H1 (cell line): ENCODE data around the gene NAA38. TPM values are rescaled to one million over a fixed set of nuclear protein-coding genes. Genes with fewer than 3 reads are reported as not detected.

Experiments
- CTCF ChIA-PET: fragments of 300-600 bp; sonication (Branson Sonifier 250); formaldehyde crosslinking; loops from one replicate; lab custom pipeline; 2021; ENCODE audit not compliant: partially characterized antibody; lab: Charles Lee
- POLR2A ChIA-PET: fragments of 300-600 bp; sonication (Branson Sonifier 250); formaldehyde crosslinking; loops from one replicate; lab custom pipeline; 2021; ENCODE audit warnings: inconsistent platforms; ENCODE audit not compliant: partially characterized antibody; lab: Charles Lee
- DNase-seq, 2 experiments: peaks; one replicate each; pipeline versions ENCODE4 v3.0.0 to v3.0.0-alpha.2; 2010 to 2022; ENCODE audit warnings: low spot score in 2 of 2, low read depth in 1 of 2, mixed read lengths in 1 of 2
- FAIRE-seq: peaks from 2 replicates; lab custom pipeline; 2011; peaks lifted over from hg19 to GRCh38; lab: Jason Lieb, UNC
- H2AFZ ChIP-seq: 2 replicates; pipeline ENCODE4 v1.8.1; 2012; ENCODE audit warnings: low read length, inconsistent platforms
- H2AK5ac ChIP-seq: 2 replicates; pipeline ENCODE4 v1.6.1; 2013; ENCODE audit warnings: low read depth, low read length
- H2BK120ac ChIP-seq: replicated peaks from 2 replicates; pipeline ENCODE3; 2013; ENCODE audit warnings: low read depth, low read length, inconsistent platforms
- H2BK12ac ChIP-seq: 2 replicates; pipeline ENCODE4 v1.6.1; 2013; ENCODE audit warnings: low read depth, low read length
- H2BK15ac ChIP-seq: 2 replicates; pipeline ENCODE4 v1.6.1; 2013; ENCODE audit warnings: low read length
- H2BK20ac ChIP-seq: 2 replicates; pipeline ENCODE4 v1.6.1; 2013; ENCODE audit warnings: low read length
- H2BK5ac ChIP-seq: 2 replicates; pipeline ENCODE4 v1.6.1; 2013; ENCODE audit warnings: low read depth, low read length
- H3K14ac ChIP-seq: 2 replicates; pipeline ENCODE4 v1.6.1; 2013; ENCODE audit warnings: inconsistent platforms; ENCODE audit not compliant: insufficient read length
- H3K18ac ChIP-seq: 2 replicates; pipeline ENCODE4 v1.6.1; 2013; ENCODE audit warnings: low read length; ENCODE audit errors: extremely low read depth
- H3K23ac ChIP-seq: 2 replicates; pipeline ENCODE4 v1.6.1; 2013; ENCODE audit warnings: inconsistent platforms; ENCODE audit not compliant: insufficient read length
- H3K23me2 ChIP-seq: 2 replicates; pipeline ENCODE4 v1.6.1; 2013; ENCODE audit warnings: low read depth, low read length
- H3K27ac ChIP-seq: 2 replicates; pipeline ENCODE4 v1.6.1; 2011; ENCODE audit warnings: low read depth, low read length, inconsistent platforms
- H3K27me3 ChIP-seq, 4 experiments: replicated peaks in 1 of 4; 1 replicate in 1 of 4; 2 replicates in 3 of 4; pipeline versions ENCODE4 v1.6.1 to v1.8.1; 2011 to 2013; ENCODE audit warnings: low read length in 3 of 4, mild to moderate bottlenecking in 3 of 4, inconsistent platforms in 2 of 4, mixed read lengths in 2 of 4, moderate library complexity in 1 of 4; ENCODE audit not compliant: control insufficient read depth in 3 of 4, insufficient read depth in 3 of 4; ENCODE audit errors: extremely low read depth in 1 of 4
- H3K36me3 ChIP-seq, 4 experiments: 2 replicates each; pipeline versions ENCODE4 v1.6.1 to v1.8.1; 2011 to 2013; ENCODE audit warnings: mild to moderate bottlenecking in 4 of 4, low read length in 3 of 4, moderate library complexity in 2 of 4, control low read depth in 1 of 4, inconsistent platforms in 1 of 4; ENCODE audit not compliant: insufficient read depth in 4 of 4, control insufficient read depth in 2 of 4
- H3K4ac ChIP-seq: replicated peaks from 2 replicates; pipeline ENCODE3; 2013; ENCODE audit warnings: low read length, low read depth, mixed read lengths, inconsistent platforms; ENCODE audit not compliant: insufficient read length
- H3K4me1 ChIP-seq, 4 experiments: replicated peaks in 1 of 4; 1 replicate in 1 of 4; 2 replicates in 3 of 4; pipeline versions ENCODE4 v1.6.1 to v1.8.1; 2011 to 2013; ENCODE audit warnings: low read length in 3 of 4, inconsistent platforms in 2 of 4, mixed read lengths in 1 of 4; ENCODE audit not compliant: insufficient read depth in 4 of 4, control insufficient read depth in 3 of 4
- H3K4me2 ChIP-seq, 2 experiments: 2 replicates each; pipeline versions ENCODE4 v1.6.1 to v1.8.1; 2011 to 2013; ENCODE audit warnings: low read depth in 2 of 2, low read length in 2 of 2, control low read depth in 1 of 2, inconsistent platforms in 1 of 2, mild to moderate bottlenecking in 1 of 2; ENCODE audit not compliant: insufficient read depth in 1 of 2
- H3K4me3 ChIP-seq, 4 experiments: fragments of 200-600, 300-600 bp in 1 of 4; sonication (generic), shearing (Covaris generic), sonication (Bioruptor Twin) in 1 of 4; 2 replicates each; pipeline versions ENCODE4 v1.5.1 to v1.8.1; 2011 to 2016; ENCODE audit warnings: low read length in 4 of 4, low read depth in 3 of 4, control low read depth in 2 of 4, inconsistent platforms in 2 of 4, mild to moderate bottlenecking in 2 of 4, mixed read lengths in 1 of 4, moderate library complexity in 1 of 4; ENCODE audit not compliant: insufficient read depth in 2 of 4; ENCODE audit errors: extremely low read depth in 1 of 4
- H3K56ac ChIP-seq: replicated peaks from 2 replicates; pipeline ENCODE3; 2013; ENCODE audit warnings: low read depth, mild to moderate bottlenecking, mixed read lengths, low read length, inconsistent platforms; ENCODE audit not compliant: insufficient read length
- H3K79me1 ChIP-seq: 2 replicates; pipeline ENCODE4 v1.6.1; 2013; ENCODE audit warnings: low read depth, low read length, control low read depth
- H3K79me2 ChIP-seq, 2 experiments: 2 replicates each; pipeline versions ENCODE4 v1.6.1 to v1.8.1; 2012 to 2013; ENCODE audit warnings: low read length in 2 of 2, mild to moderate bottlenecking in 2 of 2, inconsistent platforms in 1 of 2; ENCODE audit not compliant: insufficient read depth in 2 of 2, control insufficient read depth in 1 of 2
- H3K9ac ChIP-seq, 4 experiments: replicated peaks in 1 of 4; 1 replicate in 1 of 4; 2 replicates in 3 of 4; pipeline versions ENCODE4 v1.6.1 to v1.8.1; 2011 to 2013; ENCODE audit warnings: low read depth in 3 of 4, low read length in 3 of 4, control low read depth in 2 of 4, mild to moderate bottlenecking in 2 of 4, moderate library complexity in 2 of 4, inconsistent platforms in 1 of 4; ENCODE audit errors: extremely low read depth in 1 of 4
- H3K9me3 ChIP-seq, 2 experiments: 2 replicates each; pipeline versions ENCODE4 v1.6.1 to v1.8.1; 2012 to 2013; ENCODE audit warnings: mild to moderate bottlenecking in 2 of 2, moderate library complexity in 2 of 2, control low read depth in 1 of 2, inconsistent platforms in 1 of 2, low read depth in 1 of 2, low read length in 1 of 2, mixed read lengths in 1 of 2; ENCODE audit not compliant: insufficient read depth in 2 of 2
- H4K20me1 ChIP-seq, 2 experiments: replicated peaks in 1 of 2; 2 replicates each; pipeline versions ENCODE3 to v1.8.1; 2011 to 2013; ENCODE audit warnings: inconsistent platforms in 2 of 2, low read length in 2 of 2, mild to moderate bottlenecking in 1 of 2; ENCODE audit not compliant: insufficient read depth in 2 of 2, control insufficient read depth in 1 of 2
- H4K5ac ChIP-seq: 2 replicates; pipeline ENCODE4 v1.6.1; 2013; ENCODE audit warnings: low read length, low read depth, mixed read lengths, inconsistent platforms; ENCODE audit not compliant: insufficient read length
- H4K8ac ChIP-seq: 2 replicates; pipeline ENCODE4 v1.8.0; 2013; ENCODE audit warnings: mild to moderate bottlenecking, moderate library complexity, low read length, inconsistent platforms; ENCODE audit not compliant: insufficient read depth; ENCODE audit errors: extremely low read depth
- H4K91ac ChIP-seq: replicated peaks from 2 replicates; pipeline ENCODE3; 2013; ENCODE audit warnings: low read length, mixed read lengths, inconsistent platforms; ENCODE audit not compliant: insufficient read length
- BCL11A ChIP-seq, 2 experiments: IDR thresholded peaks; one replicate each; pipeline ENCODE4 v1.6.1; 2011; ENCODE audit warnings: low read depth in 2 of 2, low read length in 2 of 2, mild to moderate bottlenecking in 2 of 2
- CBX5 ChIP-seq: fragments of 300-800, 300-1000 bp; sonication (generic); IDR thresholded peaks from 2 replicates; pipeline ENCODE4 v1.7.1; 2016; ENCODE audit warnings: antibody characterized with exemption, low read length, low read depth
- CBX8 ChIP-seq: fragments of 300-800, 300-1000 bp; sonication (generic); IDR thresholded peaks from 2 replicates; pipeline ENCODE4 v1.7.1; 2016; ENCODE audit warnings: low read depth, low read length, borderline replicate concordance
- CHD1 ChIP-seq: IDR thresholded peaks from 2 replicates; pipeline ENCODE4 v1.6.1; 2012; ENCODE audit warnings: low read depth, low read length, improper control_type of control experiment
- EP300 ChIP-seq, 2 experiments: IDR thresholded peaks; 1 replicate in 1 of 2; 2 replicates in 1 of 2; pipeline ENCODE4 v1.6.1; 2011 to 2012; ENCODE audit warnings: low read depth in 2 of 2, low read length in 2 of 2, mild to moderate bottlenecking in 2 of 2, borderline replicate concordance in 1 of 2, inconsistent platforms in 1 of 2, moderate library complexity in 1 of 2
- MAFK ChIP-seq: IDR thresholded peaks from 2 replicates; pipeline ENCODE4 v1.6.1; 2012; ENCODE audit warnings: low read depth, mild to moderate bottlenecking, improper control_type of control experiment, low read length
- POLR2AphosphoS5 ChIP-seq: IDR thresholded peaks from 2 replicates; pipeline ENCODE4 v1.6.1; 2011; ENCODE audit warnings: low read depth, low read length
- RAD21 ChIP-seq, 2 experiments: IDR thresholded peaks in 1 of 2; conservative IDR thresholded peaks in 1 of 2; 2 replicates each; pipeline ENCODE4 v1.6.1; 2011; ENCODE audit warnings: low read depth in 2 of 2, low read length in 2 of 2, improper control_type of control experiment in 1 of 2, inconsistent platforms in 1 of 2, mild to moderate bottlenecking in 1 of 2, moderate library complexity in 1 of 2
- RFX5 ChIP-seq: IDR thresholded peaks from 2 replicates; pipeline ENCODE4 v1.6.1; 2011; ENCODE audit warnings: low read depth, low read length, improper control_type of control experiment, borderline replicate concordance
- TBP ChIP-seq: IDR thresholded peaks from 2 replicates; pipeline ENCODE4 v1.6.1; 2011; ENCODE audit warnings: low read depth, low read length, improper control_type of control experiment
- WGBS, 2 experiments: shearing (Covaris generic) in 1 of 2; methylation state at CpG; one replicate each; pipeline versions ENCODE4 v1.1.6 to v1.1.7; 2013 to 2015; ENCODE audit warnings: low lambda C conversion rate in 2 of 2, mixed read lengths in 2 of 2, inconsistent platforms in 1 of 2, low coverage in 1 of 2, missing lambda C conversion rate in 1 of 2; ENCODE audit not compliant: insufficient replicate concordance in 2 of 2, insufficient coverage in 1 of 2, insufficient read length in 1 of 2; ENCODE audit errors: extremely low coverage in 1 of 2, missing lambda C conversion rate in 1 of 2; 5-methylcytosine and 5-hydroxymethylcytosine counted together
- polyA plus RNA-seq, 7 experiments: library from polyadenylated mRNA; depleted of rRNA in 3 of 7; stranded (reverse) in 5 of 7; unstranded in 2 of 7; fragments of >200 nt in 5 of 7; fragments of 200-250 nt in 2 of 7; gene quantifications; 1 replicate in 5 of 7; 2 replicates in 1 of 7; 4 replicates in 1 of 7; pipeline versions ENCODE4 v1.2.1 to v1.2.3, GENCODE V29; 2011 to 2013; ENCODE audit warnings: missing spikeins in 2 of 7, mixed read lengths in 2 of 7
- total RNA-seq: library from RNA; stranded (reverse); fragmentation: NEBNext Ultra II Directional; extraction: Animal tissue kit (Norgen Biotek cat#: 25700); gene quantifications from 2 replicates; pipeline ENCODE4 v1.2.1, GENCODE V29; 2021

NAA38 gene
- total and polyA plus RNA-seq, 2 of the 8 experiments (the other 6 are each of a cell fraction or from before 2014, with no cell fraction given) = 30.2 to 109 TPM

DNA sequence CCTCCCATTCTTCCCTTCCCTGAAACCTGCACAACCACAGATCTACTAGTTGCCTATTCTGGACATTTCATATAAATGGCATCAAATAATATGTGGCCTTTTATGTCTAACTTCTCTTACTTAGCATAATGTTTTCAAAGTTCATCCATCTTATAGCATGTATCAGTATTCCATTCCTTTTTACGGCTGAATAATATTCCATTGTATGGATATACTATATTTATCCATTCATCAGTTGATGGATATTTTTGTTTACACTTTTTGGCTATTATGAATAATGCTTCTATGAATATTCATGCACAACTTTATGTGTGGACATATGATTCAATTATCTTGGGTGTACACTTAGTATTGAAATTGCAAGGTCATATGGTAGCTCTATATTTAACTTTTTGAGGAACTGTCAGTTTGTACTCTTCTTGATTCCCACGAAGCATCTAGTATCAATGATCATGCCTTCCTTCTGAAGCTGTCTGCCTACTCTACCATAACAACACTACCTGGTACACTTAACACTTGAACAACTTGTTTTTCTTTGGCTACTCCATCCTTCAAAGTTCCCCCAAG lies 18.5 kb upstream of the NAA38 start:
- DNase-seq = no peak
- Histone ChIP-seq H3K23ac (no peak overlapping the region), H4K91ac (no peak overlapping the region), H4K8ac (no peak overlapping the region), H3K36me3 (peaks cover 3 to 10% (median 4%) of the 10 kb centered on the region in 4 experiments; a peak in 5 of 8 replicates), H2BK20ac (no peak overlapping the region), H3K4me3 (no peak overlapping the region), H4K20me1 (no peaks in the 10 kb centered on the region), H3K4me2 (no peak overlapping the region), H3K4ac (no peak overlapping the region), H3K18ac (no peak overlapping the region), H3K9me3 (no peaks in the 10 kb centered on the region), H2AK5ac (no peak overlapping the region), H2AFZ (no peak overlapping the region), H3K14ac (no peak overlapping the region), H3K4me1 (no peaks in the 10 kb centered on the region), H3K27me3 (no peaks in the 10 kb centered on the region), H3K56ac (no peak overlapping the region), H3K27ac (no peak overlapping the region), H3K9ac (no peak overlapping the region), H2BK120ac (no peak overlapping the region), H3K79me1 (no peaks in the 10 kb centered on the region), H3K79me2 (no peaks in the 10 kb centered on the region), H2BK15ac (no peak overlapping the region), H3K23me2 (no peaks in the 10 kb centered on the region), H4K5ac (no peak overlapping the region), H2BK5ac (no peak overlapping the region), H2BK12ac (no peak overlapping the region)
- 86% methylated on average over 2 of the region's 2 CpGs; no CpG with 5 or more reads in 1 of the 2 experiments for WGBS, 2 experiments
- no peak for FAIRE-seq
- POLR2A ChIA-PET = interaction anchor here (1.1 kb wide), 1 partner anchor 19 kb away, joined by 3 read pairs; the partner anchor contains the start of gene NAA38
- CTCF ChIA-PET = interaction anchor here (1.9 kb wide), 1 partner anchor 14 kb away, joined by 5 read pairs; no protein-coding TSS in a partner anchor
- no peak for TF ChIP-seq BCL11A (IDR thresholded peaks at IDR 0.05; ENCODE audit: low read depth in 2 of 2, low read length in 2 of 2)
- no peak for TF ChIP-seq POLR2AphosphoS5
- no peak for TF ChIP-seq CBX5
- TF ChIP-seq TBP = no peak
- no peak for TF ChIP-seq RAD21 (IDR thresholded peaks at IDR 0.05 in 1 of 2, conservative IDR thresholded peaks at IDR 0.05 in 1 of 2; ENCODE audit: low read depth in 2 of 2, low read length in 2 of 2)
- TF ChIP-seq CBX8 = no peak
- no peak for TF ChIP-seq EP300 (IDR thresholded peaks at IDR 0.05; ENCODE audit: borderline replicate concordance in 1 of 2, low read depth in 2 of 2, low read length in 2 of 2)
- no peak for TF ChIP-seq RFX5
- TF ChIP-seq MAFK = no peak
- no peak for TF ChIP-seq CHD1
